ENCODE results near the gene TAF9.

The TAF9 gene

DNA sequence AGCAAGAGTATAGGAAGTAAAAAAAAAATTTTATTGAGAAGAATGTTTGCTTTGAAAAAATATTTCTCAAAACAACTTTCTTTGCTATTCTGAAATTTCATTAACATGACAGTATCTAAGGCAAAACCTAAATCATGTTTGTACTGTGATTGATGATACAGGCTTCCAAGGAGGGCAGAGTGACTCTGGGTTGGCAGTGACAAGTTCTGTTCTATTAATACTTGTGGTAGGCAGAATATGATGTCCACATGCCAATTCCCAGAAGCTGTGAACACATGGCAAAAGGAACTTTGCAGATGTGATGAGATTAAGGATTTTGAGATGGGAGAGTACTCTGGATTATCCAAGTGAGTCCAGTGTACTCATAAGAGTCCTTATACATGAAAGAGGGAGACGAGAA lies 53.3 kb downstream of the TAF9 start:
- TF ChIP-seq, protein P1, sequence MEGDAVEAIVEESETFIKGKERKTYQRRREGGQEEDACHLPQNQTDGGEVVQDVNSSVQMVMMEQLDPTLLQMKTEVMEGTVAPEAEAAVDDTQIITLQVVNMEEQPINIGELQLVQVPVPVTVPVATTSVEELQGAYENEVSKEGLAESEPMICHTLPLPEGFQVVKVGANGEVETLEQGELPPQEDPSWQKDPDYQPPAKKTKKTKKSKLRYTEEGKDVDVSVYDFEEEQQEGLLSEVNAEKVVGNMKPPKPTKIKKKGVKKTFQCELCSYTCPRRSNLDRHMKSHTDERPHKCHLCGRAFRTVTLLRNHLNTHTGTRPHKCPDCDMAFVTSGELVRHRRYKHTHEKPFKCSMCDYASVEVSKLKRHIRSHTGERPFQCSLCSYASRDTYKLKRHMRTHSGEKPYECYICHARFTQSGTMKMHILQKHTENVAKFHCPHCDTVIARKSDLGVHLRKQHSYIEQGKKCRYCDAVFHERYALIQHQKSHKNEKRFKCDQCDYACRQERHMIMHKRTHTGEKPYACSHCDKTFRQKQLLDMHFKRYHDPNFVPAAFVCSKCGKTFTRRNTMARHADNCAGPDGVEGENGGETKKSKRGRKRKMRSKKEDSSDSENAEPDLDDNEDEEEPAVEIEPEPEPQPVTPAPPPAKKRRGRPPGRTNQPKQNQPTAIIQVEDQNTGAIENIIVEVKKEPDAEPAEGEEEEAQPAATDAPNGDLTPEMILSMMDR (IDR thresholded peaks at IDR 0.05; ENCODE audit: insufficient read depth, missing control alignments), result no peak
- DNase-seq (ENCODE audit: insufficient read length, low spot score), result no peak
- no peak for FAIRE-seq
